ENCODE measurements around the gene SETDB1. TPM values are rescaled to one million over a fixed set of nuclear protein-coding genes. Genes with fewer than 3 reads are reported as not detected.

Gene SETDB1
- total and polyA plus RNA-seq, 8 donors, result 33.1 to 96.6 (median 90.0) TPM

DNA sequence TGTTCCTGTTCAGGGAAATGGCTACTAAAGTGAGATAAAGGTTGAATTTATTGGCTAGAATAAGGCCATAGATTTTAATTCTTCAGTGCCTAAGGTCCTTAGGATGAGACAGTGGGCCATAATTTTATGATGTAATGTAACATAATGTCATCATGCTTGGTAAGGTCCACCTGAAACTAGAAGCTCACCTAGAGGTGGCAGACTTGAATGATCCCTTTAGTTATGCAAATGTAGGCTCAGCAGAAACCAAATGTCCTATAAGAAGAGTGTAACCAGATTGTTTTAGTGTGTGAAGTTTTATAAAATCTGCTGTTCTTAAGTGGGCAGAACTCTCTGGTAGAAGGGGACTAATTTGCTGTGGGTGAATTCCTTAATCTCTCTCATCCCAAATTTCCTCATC lies 13.5 kb upstream of the SETDB1 start:
- TF ChIP-seq, protein P1, sequence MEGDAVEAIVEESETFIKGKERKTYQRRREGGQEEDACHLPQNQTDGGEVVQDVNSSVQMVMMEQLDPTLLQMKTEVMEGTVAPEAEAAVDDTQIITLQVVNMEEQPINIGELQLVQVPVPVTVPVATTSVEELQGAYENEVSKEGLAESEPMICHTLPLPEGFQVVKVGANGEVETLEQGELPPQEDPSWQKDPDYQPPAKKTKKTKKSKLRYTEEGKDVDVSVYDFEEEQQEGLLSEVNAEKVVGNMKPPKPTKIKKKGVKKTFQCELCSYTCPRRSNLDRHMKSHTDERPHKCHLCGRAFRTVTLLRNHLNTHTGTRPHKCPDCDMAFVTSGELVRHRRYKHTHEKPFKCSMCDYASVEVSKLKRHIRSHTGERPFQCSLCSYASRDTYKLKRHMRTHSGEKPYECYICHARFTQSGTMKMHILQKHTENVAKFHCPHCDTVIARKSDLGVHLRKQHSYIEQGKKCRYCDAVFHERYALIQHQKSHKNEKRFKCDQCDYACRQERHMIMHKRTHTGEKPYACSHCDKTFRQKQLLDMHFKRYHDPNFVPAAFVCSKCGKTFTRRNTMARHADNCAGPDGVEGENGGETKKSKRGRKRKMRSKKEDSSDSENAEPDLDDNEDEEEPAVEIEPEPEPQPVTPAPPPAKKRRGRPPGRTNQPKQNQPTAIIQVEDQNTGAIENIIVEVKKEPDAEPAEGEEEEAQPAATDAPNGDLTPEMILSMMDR (IDR thresholded peaks at IDR 0.05), result no peak
- Histone ChIP-seq H3K36me3 (no peaks in the 10 kb centered on the region), H3K4me1 (no peaks in the 10 kb centered on the region), H3K9me3 (no peaks in the 10 kb centered on the region), H3K27ac (no peak overlapping the region), H3K27me3 (no peaks in the 10 kb centered on the region), H3K4me3 (no peak overlapping the region)
- ATAC-seq (no peak), DNase-seq (no peak)
- intact Hi-C loops (cut with DNase I), result no loop called here

DNA sequence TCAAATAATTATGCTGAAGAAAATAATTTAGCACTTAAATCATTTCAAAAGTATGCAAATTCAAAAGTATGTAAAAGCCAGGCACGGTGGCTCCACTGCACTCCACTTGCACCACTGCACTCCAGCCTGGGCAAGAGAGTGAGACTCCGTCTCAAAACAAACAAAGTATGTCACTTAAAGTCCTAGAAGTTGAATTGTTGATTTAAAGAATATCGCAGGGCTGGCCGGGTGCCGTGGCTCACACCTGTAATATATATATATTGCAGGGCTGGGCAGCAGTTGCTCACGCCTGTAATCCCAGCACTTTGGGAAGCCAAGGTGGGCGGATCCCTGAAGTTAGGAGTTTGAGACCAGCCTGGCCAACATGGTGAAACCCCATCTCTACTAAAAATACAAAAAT lies 8.8 kb upstream of the SETDB1 start:
- Histone ChIP-seq H3K4me3 (no peak overlapping the region), H3K27me3 (no peaks in the 10 kb centered on the region), H3K36me3 (no peaks in the 10 kb centered on the region), H3K4me1 (peaks cover 0 to 3% of the 10 kb centered on the region in 2 donors), H3K9me3 (no peaks in the 10 kb centered on the region), H3K27ac (no peak overlapping the region)
- DNase-seq, result no peak
- ATAC-seq, result no peak
- intact Hi-C loops (cut with DNase I), result no loop called here
- TF ChIP-seq, protein P1 (IDR thresholded peaks at IDR 0.05), result no peak

DNA sequence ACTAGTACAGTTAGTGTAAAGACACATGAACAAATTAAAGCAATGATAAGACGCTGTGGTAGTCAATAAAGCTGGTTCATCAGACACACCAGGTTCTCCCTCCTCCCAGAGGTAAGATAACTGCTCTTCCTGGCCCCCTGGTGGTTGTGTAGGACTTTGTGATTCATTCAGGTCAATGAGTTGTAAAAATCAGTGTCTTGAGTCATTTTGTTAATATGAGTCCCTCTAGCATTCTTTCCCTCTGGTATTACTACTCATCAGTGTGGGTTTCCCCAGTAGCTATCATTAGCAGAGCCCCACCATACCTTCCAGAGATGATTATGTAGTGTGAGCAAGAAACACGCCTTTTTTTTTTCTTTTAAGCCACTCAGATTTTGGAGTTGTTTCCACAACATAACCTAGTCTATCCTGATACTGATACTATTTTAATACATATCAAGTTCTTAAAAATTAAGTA lies 3.6 kb upstream of the SETDB1 start:
- no peaks in the 10 kb centered on the region for H3K27me3 ChIP-seq
- TF ChIP-seq, protein P1 (IDR thresholded peaks at IDR 0.05), result peak; percentile 67 to 74
- peaks cover 0 to 15% of the 10 kb centered on the region in 2 donors for H3K4me1 ChIP-seq
- H3K36me3 ChIP-seq, result no peaks in the 10 kb centered on the region
- no peaks in the 10 kb centered on the region for H3K9me3 ChIP-seq
- H3K4me3 ChIP-seq, result no peak overlapping the region
- no peak overlapping the region for H3K27ac ChIP-seq
- peak; percentile 42 for ATAC-seq
- peak in 3 of 4 donors; percentile 31 to 65 (median 55) for DNase-seq
- intact Hi-C loops (cut with DNase I), result no loop called here

DNA sequence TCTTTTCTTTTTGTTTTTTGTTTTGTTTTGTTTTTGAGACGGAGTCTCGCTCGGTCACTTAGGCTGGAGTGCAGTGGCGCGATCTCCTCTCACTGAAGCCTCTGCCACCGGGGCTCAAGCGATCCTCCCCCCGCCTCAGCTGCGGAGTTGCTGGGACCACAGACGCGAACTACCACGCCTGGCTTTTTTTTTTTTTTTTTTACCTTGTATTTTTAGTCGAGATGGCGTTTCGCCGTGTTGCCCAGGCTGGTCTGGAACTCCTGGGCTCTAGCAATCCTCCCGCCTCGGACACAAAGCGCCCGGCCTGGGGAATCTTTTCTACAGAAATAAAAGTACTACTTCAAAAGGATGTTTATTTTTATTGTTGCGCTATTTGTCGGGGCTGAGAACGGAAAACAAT lies 1.1 kb upstream of the SETDB1 start:
- intact Hi-C loops (cut with DNase I), result no loop called here
- Histone ChIP-seq H3K4me3 (peak overlapping the region; percentile 51 to 54), H3K9me3 (no peaks in the 10 kb centered on the region), H3K4me1 (peaks cover 0 to 24% of the 10 kb centered on the region in 2 donors), H3K27ac (peak overlapping the region; percentile 74 to 79), H3K27me3 (no peaks in the 10 kb centered on the region), H3K36me3 (peaks cover 0 to 25% of the 10 kb centered on the region in 2 donors)
- TF ChIP-seq, protein P1 (IDR thresholded peaks at IDR 0.05), result no peak
- ATAC-seq, result peak; percentile 2
- peak in 1 of 4 donors; percentile 65 for DNase-seq

DNA sequence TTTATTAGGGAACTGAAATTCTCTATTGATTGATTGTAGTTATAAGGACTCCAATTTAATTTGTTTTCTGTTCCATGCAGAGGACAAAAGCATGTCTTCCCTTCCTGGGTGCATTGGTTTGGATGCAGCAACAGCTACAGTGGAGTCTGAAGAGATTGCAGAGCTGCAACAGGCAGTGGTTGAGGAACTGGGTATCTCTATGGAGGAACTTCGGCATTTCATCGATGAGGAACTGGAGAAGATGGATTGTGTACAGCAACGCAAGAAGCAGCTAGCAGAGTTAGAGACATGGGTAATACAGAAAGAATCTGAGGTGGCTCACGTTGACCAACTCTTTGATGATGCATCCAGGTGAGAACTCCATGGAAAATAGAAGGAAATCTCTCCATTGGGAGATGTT lies 1.5 kb downstream of the SETDB1 start:
- no peak for DNase-seq
- TF ChIP-seq, protein P1 (IDR thresholded peaks at IDR 0.05), result no peak
- intact Hi-C loops (cut with DNase I), result no loop called here
- Histone ChIP-seq H3K27me3 (no peaks in the 10 kb centered on the region), H3K4me3 (no peak overlapping the region), H3K4me1 (peaks cover 0 to 18% of the 10 kb centered on the region in 2 donors), H3K9me3 (peaks cover 0 to 12% of the 10 kb centered on the region in 2 donors), H3K27ac (peak overlapping the region in 1 of 2 donors; percentile 79), H3K36me3 (peaks cover 0 to 50% of the 10 kb centered on the region in 2 donors)
- no peak for ATAC-seq

Data from left lung (tissue), 10 donors.